EL (cell line): ENCODE results near the gene GPR39.
"Not testable (repeated sequence)": the region's sequence is repeated elsewhere in the genome, so short reads cannot be mapped to it uniquely, and the experiment has no call there.

ENCODE experiments used
- DNase-seq: peaks from one replicate; pipeline ENCODE4 v3.0.0-alpha.2; 2016

Gene GPR39

DNA sequence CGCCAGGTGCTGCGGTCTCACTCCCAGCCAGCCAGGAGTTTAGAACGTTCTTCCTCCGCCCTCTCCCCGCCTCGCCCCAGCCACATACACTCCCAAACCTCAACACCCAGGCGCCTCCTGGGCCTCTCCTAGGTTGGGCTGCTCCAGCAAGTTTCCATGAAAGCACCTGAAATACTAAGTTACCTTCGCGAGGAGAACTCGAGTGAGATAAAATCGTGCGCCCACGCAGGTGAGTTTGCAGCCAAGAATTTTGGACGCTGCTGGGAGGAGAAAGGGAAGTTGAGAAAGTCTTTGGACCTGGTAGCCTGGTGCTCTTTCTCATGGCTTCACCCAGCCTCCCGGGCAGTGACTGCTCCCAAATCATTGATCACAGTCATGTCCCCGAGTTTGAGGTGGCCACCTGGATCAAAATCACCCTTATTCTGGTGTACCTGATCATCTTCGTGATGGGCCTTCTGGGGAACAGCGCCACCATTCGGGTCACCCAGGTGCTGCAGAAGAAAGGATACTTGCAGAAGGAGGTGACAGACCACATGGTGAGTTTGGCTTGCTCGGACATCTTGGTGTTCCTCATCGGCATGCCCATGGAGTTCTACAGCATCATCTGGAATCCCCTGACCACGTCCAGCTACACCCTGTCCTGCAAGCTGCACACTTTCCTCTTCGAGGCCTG is at the start of gene GPR39:
TSS of gene GPR39 (plus strand) at position 83 of the 673 bp plus-strand sequence.
- no peak for DNase-seq

DNA sequence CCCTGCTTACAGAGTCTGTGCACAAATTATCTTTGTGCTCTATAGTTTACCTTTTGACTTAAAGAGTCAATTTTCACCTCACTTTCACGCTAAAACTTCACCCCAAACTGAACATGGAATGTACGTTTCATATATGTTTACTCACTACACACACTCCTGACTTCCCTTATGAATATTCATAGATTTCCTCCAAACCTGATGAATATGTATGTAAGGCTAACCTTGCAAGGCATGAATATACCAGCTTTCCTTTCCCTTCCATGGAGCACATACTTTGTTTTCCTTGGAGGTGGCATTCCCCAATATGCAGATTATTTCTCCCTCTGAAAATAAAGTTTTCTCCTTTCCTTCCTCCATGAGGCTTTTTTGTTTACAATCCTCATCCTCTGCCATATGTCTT is 48.4 kb upstream of the GPR39 start:
- DNase-seq: no peak

DNA sequence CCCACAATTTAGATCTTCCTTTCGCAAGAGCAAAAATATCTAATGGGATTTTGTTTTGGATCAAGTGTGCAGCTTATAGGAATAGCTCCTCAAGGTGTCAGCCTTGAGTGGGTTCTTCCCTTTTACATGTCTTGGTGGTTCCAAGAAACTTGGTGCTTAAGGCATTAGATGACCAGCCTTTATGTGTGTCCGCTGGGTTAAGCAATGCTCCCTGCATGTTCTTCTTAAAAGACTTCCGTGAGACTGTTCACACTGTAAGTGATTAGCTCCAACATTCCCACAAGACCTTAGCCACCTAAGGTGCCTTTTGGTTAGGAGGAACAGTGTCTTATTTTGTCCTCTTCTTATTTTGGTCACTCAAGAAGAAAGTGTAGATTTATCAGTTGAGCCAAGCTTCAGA is 44.3 kb upstream of the GPR39 start:
- DNase-seq: no peak

DNA sequence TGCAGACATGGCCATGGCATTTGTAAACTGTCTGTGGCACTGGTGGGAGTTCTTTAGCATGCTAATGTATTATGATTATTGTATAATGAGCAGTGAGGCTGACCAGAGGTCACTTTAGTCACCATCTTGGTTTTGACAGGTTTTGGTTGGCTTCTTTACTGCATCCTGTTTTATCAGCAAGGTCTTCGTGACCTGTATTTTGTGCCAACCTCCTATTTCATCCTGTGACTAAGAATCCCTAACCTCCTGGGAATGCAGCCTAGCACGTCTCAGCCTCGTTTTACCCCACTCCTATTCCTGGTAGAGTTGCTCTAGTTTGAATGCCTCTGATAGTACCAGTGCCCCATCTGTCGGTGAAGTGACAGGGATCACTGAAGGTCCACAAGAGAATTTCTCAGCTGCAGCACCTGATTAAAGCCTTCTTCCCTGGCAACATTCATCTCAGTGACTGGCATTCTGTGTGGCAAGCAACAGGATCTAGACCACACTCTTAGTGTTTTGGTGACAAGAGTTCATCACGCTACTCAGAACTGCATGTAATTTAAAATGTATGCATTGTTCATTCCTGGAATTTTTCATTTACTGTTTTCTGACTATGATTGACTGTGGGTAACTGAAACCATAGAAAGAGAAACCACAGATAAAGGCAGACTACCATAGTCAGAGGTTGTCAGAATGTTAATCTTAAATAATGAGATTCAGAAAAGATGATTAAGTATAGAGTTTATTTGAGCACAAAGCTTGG is 43.0 kb upstream of the GPR39 start:
- DNase-seq: peak; percentile 14

DNA sequence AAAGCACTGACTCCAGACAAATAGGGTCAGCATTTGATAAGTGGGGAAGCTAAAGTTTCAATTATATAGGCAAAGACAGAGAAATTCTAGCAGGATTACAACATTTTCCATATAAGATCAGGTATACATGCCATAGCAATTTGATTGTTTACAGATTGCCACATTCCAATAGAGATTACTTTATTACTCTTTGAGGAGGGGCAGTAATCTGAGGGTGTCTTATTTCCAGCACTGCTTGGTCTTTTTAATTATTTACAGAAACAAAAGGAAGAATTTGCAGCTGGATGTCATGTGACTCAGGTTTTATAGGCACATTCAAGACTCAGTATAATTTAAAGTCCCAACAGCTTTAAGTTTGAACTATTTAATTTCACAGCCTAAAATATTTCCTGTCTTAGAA is 42.5 kb upstream of the GPR39 start:
- DNase-seq: no peak

DNA sequence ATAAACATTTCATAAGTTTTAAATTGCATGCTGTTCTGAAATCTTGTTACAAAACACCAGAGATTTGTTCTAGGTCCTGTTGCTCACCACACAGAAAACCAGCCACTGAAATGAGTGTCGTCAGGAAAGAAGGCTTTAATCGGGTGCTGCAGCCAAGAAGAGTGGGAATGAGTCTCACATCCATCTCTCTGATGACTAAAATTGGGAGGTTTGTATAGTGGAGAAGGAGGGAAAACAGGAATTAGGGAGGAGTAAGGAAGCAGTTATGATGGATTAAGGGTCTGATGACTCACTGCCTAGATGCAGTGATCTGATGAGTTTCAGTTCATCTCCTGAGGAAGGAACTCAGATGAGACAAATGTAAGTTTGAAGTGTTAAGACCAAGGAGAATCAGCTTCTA is 42.1 kb upstream of the GPR39 start:
- peak; percentile 41 for DNase-seq

DNA sequence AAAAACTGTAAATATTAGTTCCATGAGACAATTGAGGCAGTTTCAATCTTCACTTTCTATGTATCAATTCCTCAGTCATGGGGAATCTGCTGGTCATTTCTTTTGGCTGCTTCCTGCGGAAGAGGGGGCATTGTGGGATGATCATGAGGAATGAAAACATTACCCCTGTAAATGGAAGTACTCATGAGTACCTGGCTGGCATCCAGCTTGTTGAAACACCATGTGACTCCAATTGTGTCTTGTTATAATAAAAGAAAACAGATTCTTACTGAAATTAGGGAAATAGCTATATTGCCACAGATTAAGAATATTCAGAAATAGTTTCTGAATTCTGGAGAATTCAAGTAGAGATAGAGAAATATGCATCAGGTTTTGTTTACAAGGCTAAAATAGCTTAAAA is 41.6 kb upstream of the GPR39 start:
- peak; percentile 9 for DNase-seq

DNA sequence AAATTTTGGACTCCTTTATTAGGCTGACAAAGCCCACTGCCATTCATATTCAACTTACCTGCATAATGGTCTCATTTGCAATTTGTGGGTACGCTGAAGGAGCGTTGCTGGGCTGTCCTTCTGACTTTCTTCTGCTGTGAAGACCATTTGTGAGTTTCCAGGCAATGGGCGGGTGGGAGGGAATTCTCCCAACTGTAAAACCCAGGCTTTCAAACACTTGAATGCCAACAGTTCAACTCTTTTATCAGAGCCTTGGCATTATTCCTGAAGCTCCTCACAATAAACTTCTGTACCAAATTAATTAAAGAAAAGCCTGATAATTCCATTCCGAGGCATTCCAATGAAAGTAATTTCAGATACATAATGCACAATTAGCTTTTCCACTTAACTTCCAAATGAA is 35.2 kb upstream of the GPR39 start:
- DNase-seq: no peak

DNA sequence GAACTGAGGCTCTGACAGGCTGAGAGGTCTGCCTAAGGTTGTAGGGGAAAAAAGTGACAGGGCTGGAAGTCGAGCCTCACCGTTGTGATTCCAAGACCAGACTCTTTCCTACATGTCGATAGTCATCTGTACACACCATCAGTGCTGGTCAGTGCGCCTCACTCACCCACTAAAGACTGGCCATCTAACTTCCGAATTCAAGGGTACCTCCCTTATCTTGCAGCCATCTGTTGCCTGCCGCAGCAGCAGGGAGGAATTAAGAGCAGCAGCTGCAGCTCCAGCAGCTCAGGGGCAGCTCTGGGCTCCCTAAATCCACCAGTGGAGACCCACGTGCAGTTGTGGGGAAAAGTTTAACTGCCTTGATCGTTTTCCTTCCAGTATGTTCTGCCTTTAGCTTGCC is 32.6 kb upstream of the GPR39 start:
- no peak for DNase-seq

DNA sequence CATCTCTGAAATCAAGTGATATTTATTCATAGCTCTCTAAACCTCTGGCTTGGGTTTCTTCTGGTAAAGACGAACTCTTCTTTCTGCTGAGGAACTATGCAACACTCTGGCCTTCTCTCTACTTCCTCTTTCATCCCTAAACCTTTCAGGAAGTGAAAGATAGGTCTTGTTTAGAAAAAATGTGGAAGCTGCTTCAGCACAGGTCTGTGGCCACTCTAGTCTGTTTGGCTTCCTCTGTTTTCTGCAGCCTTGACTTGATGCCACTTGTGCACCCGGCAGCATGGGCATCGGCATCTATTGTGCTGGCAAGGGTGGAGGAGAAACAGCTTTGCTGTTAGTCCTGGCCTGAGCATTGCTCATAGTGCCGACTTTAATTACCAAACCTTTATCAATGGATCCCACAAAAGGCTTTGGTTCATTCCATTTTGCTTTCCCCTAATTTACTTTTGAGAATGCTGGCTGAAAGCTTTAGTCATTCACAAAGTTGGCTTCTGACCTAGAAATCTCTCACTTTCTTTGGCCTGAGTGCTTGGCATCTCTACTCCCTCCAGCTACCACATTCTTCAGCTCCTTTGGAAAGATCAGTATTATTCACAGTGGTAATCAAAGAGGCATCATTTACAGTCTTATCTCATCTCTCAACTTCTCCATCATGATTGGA is 32.0 kb upstream of the GPR39 start:
- no peak for DNase-seq

DNA sequence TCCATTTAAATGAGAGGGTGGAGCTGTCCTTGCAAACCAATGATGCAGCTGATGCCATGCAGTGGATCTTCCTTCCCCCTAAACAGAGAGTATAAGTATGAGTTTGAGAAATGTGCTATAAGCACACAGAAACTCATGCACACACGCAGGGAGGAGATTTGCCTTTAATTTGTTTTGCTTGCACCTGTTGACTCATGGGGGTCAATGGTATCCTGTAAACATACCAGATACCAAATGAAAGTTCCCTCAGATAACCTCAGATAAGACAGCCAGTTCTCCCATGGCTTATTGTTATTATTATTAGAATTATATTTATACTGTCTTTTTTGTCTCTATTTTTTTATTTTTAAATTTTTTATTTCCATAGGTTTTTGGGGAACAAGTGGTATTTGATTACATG is 29.5 kb upstream of the GPR39 start:
- no peak for DNase-seq

DNA sequence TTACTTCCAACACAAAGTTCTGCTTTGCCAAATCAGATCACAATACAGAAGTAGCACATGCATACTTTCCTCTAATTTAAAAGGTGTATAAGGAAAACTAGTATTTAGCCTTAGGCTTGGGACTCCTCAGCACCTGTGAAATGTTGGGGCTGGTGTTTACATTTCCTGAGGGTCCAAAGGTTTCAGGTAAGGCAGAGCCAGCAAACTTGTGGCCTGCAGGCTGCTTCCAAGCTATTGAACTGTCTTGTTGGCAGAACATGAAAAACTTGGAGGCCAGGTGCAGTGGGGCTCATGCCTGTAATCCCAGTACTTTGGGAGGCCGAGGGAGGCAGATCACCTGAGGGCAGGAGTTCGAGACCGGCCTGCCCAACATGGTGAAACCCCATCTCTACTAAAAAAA is 26.5 kb upstream of the GPR39 start:
- no peak for DNase-seq

DNA sequence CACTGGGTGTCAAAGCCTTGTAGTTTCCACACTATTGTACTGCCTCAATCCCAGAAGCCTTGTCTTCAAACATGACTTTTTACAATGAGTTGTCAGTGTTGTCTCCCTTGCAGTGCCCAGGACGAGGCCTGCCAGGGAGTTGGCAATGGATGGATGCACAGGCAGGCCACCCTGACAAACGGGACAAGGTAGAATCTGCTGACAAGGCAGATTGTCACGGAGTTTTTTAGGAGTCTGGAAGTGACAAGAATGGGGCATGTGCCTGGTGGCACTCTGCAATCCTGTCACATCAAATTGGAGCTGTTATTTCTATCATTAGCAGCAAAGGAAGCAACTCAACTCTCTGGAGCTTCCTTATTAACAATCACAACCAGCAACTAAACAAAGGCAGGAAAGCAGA is 25.2 kb upstream of the GPR39 start:
- no peak for DNase-seq

DNA sequence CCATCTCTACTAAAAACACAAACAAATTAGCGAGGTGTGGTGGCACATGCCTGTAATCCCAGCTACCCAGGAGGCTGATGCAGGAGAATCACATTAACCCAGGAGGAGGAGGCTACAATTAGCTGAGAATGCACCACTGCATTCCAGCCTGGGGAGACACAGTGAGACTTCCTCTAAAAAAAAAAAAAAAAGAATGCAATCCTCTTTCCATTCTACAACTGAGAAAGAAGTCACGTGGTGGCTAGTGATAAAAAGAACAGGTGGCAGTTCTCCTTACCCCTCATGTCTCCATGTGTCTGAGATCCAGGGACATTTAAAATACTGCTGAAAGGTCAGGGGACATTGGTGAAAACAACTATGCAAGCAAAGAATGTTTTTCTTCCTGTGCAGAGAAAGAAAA is 24.4 kb upstream of the GPR39 start:
- DNase-seq: peak; percentile 4

DNA sequence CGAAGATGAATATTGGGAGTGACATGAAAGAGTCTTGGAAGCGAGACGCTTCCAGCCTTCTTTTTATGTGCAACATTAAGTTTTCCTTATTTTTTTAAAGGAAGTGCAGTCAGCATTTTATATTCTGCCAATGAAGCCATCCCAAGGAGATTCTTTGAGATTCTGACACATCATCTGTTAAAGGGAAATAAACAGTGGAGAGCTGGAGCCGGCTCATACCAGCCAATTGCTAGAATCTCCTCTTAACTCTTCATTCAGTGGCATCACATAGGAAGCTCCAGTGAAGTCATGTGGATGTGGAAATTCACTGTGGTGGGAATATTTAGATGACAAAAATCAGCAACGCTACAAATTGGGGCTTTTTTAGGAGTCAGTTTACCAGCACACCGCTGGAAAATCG is 23.7 kb upstream of the GPR39 start:
- DNase-seq: no peak

DNA sequence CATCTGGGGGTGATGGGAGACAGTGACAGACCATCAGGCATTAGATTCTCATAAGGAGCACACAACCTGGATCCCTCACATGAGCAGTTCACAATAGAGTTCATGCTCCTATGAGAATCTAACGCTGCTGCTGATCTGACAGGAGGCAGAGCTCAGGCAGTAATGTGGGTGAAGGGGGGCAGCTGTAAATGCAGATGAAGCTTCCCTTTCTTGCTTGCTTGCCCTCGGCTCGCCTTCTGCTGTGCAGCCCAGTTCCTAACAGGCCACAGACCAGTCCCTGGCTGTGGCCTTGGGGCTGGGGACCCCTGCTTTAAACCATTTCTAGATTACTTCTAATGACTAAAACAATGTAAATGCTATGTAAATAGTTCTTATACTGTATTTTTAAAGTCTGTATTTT is 19.6 kb upstream of the GPR39 start:
- not testable (repeated sequence) for DNase-seq

DNA sequence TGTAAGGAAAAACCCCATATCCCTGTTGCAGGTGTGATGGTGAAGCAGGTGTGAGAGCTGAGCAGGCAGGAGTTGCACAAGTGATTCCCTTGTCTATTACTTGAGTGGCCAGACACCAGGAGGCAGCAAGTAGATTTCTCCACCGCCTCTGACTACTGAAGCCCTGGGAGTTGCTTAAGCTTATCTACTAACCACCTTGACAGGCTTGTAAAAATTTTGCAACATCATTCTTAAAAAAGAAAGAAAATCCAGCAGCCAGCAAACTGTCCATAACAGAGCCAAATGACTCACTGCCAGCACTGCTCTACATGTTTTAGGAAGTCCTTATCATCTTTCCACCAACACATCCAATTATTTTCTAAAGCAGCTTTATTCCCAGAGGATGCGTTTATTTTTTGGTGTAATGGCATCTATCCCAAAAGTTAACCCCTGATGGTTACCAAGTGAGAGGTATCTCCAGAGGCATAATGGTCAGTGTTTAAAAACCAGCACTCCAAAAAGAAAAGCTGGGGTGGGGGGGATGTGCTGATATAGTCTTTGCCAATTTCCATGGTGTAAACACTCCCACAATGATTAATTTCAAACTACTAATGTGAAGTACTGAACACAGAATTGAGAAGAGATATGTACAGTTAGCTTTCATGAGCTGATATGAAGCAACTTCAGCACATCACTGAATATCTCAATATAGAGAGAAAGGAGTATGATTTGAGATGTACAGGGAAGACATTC is 16.3 kb upstream of the GPR39 start:
- peak; percentile 35 for DNase-seq

DNA sequence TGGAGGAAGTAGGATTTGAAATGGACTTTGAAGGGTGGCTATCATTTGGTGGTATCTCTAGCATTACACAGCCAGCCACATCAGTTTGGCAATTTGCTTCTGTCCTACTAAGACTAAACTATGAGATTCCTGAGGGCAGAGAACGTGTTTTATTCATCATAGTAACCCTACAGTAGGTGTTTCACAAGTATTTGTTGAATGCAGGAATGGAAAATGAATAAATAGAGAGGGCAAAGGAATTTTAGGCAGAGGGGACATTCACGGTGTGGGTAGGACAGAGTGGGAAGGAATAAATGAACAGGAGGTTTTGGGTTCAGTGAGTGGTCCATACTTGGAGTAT is 15.7 kb upstream of the GPR39 start:
- DNase-seq: no peak

DNA sequence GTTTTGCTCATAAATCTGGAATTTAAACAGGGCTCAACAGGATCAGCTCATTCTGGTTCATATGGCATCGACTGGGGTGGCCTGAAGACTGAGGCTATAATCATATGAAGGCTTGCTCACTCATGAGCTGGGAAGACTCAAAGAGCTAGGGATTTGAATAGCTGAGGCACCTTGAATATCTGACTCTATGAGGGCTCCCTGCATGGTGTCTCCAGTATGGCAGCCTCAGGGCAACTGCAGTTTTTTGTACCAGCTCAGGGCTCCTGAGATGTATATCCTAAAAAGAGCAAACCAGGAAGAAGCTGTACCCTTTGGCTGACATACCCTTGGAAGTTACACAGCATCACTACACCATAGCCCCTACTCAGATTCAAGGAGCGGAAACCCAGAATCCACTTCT is 15.3 kb upstream of the GPR39 start:
- no peak for DNase-seq

DNA sequence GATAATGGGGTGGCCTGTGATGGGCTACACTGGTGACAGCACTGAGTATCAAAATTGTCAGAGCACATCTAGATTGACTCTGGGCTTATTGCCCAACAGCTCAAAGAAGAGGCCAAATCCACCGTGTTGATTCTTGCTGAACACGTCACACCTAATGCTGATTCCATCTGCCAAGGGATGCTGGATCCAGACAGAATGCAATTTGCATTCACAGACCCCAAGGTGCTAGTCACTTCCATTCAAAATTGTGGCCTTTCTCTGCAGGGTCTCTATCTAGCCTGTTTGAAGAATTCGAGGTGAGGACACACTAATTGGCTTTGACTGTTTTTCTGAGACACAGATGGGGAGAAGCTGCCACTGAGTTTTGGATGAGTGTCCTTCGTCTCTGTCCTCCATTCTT is 13.5 kb upstream of the GPR39 start:
- DNase-seq: no peak

DNA sequence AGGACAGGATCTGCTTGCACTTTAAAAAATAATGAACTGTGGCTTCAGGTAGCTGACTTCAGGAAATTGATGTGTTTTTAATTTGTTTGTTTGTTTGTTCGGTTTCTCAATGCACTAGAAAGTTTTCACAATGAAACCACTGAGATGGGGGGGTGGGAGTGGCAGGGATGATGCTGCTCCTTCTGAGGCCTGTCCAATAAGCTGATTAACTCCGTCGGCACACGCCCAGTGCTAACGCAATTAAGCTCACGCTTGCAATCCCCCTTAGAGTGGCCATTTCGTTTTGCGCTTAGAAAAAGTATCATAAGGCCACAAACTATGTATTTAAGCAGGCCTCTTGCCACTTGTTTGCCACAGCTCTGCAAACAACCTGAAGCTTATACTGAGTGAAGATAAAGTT is 12.5 kb upstream of the GPR39 start:
- DNase-seq: no peak

DNA sequence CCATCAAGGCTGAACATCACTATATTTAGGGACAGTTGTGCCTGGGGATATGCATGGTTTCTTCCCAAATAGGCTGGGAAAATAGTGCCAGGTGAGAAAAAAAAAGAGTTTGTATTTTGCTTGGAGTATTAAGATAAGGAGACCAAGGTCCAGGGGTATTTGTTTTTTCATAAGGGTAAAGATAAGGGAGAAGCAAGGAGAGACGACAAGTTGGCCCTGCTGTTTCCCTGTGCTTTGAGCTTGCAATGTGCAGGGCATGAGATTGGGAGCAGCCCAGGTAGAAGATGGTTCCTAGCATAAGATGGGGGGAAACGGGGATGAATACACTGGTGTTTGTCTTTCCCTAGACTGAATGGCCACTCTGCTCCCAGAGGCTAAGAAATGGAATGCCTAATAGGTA is 8.8 kb upstream of the GPR39 start:
- no peak for DNase-seq

DNA sequence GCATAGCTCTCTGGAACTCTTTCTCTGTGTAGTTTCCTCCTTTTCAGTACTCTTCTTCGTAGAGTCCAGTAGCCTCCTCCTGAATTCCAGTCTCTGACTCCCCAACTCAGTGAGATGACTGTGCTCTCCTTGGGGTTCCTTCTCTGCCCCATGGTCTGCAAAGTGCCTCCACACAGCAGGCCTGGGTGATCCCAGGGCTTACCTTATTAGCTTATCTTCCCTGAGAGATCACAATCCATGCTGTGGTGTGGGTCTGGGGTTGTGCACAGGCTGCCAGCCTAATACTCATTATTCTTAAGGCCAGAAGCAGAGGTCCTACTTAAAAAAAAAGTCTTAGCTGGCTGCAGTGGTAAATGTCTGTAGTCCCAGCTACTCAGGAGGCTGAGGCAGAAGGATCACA is 4.6 kb upstream of the GPR39 start:
- no peak for DNase-seq

DNA sequence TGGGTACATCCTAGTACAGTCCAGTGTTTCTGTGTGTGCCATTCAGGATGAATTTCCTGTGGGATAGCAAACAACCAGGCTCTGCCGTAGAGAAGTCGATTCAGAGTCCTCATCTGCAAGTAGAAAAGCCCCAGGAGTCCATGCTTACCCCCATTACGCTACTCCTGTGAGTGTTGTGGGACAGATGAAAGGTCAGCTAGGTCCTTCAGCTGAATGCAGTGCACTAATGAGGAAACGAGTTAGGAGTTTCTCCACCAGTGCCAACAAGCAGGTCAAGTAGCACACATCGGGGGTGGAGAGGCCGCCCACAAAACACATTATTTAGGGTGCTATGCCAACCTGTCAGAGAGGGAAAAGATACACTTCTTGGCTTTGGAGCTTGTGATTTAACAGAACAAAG is 2.5 kb upstream of the GPR39 start:
- DNase-seq: no peak
